IMR-90 (cell line): ENCODE data around the gene KLHL25.

Experiments
- CTCF ChIP-seq: conservative IDR thresholded peaks from 2 replicates; pipeline ENCODE4 v1.5.1; 2012; ENCODE audit warnings: mild to moderate bottlenecking, low read depth, low read length, improper control_type of control experiment
- MAFK ChIP-seq: IDR thresholded peaks from 2 replicates; pipeline ENCODE4 v1.6.1; 2012; ENCODE audit warnings: low read depth, low read length, improper control_type of control experiment
- MAZ ChIP-seq: IDR thresholded peaks from 2 replicates; pipeline ENCODE4 v1.6.1; 2012; ENCODE audit warnings: low read depth, mild to moderate bottlenecking, low read length, improper control_type of control experiment, moderate library complexity, borderline replicate concordance
- MXI1 ChIP-seq: IDR thresholded peaks from 2 replicates; pipeline ENCODE4 v1.6.1; 2012; ENCODE audit warnings: low read depth, mild to moderate bottlenecking, low read length, moderate library complexity, borderline replicate concordance
- POLR2A ChIP-seq: IDR thresholded peaks from 2 replicates; pipeline ENCODE4 v1.6.1; 2012; ENCODE audit warnings: mild to moderate bottlenecking, low read depth, low read length
- RAD21 ChIP-seq: IDR thresholded peaks from 2 replicates; pipeline ENCODE4 v1.6.1; 2012; ENCODE audit warnings: low read length, improper control_type of control experiment
- USF2 ChIP-seq: fragments of 150-350 bp; IDR thresholded peaks from 2 replicates; pipeline ENCODE4 v1.6.1; 2017; ENCODE audit warnings: mild to moderate bottlenecking, antibody characterized with exemption, low read length, low read depth

- TF ChIP-seq CTCF: no peak
- no peak for TF ChIP-seq POLR2A
- no peak for TF ChIP-seq MAFK
- no peak for TF ChIP-seq MXI1
- no peak for TF ChIP-seq RAD21
- TF ChIP-seq USF2: no peak
- TF ChIP-seq MAZ: no peak
These were observed 33.1 kb downstream of the KLHL25 start for GRCh38 chr15:85761635-85762034.
